Measurements from ENCODE around the gene CUL1.

DNA sequence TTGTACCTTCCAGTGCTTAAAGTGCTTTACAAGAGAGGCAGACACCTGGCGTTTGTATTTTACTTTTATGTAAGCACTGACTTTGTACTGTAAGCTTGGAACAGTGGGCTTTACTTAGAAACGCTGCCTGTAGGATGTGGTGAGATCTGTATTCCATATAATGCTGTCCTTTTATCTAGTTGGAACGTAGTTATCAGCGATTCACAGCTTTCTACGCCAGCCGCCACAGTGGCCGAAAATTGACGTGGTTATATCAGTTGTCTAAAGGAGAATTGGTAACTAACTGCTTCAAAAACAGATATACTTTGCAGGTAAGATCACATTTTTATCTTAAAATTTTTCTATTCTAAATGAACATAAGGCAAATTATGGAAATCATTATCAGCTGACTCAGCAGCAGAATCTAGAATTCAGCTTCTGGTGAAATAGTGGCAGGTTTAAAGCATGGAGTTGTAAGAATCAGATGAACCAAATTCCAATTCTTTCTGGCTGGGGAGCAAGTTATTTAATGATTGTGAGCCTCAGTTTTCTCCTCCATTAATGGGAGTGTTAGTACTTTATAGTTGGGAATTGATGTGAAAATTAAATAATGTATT lies 91.5 kb downstream of the CUL1 start:
- TF ChIP-seq, protein P1, sequence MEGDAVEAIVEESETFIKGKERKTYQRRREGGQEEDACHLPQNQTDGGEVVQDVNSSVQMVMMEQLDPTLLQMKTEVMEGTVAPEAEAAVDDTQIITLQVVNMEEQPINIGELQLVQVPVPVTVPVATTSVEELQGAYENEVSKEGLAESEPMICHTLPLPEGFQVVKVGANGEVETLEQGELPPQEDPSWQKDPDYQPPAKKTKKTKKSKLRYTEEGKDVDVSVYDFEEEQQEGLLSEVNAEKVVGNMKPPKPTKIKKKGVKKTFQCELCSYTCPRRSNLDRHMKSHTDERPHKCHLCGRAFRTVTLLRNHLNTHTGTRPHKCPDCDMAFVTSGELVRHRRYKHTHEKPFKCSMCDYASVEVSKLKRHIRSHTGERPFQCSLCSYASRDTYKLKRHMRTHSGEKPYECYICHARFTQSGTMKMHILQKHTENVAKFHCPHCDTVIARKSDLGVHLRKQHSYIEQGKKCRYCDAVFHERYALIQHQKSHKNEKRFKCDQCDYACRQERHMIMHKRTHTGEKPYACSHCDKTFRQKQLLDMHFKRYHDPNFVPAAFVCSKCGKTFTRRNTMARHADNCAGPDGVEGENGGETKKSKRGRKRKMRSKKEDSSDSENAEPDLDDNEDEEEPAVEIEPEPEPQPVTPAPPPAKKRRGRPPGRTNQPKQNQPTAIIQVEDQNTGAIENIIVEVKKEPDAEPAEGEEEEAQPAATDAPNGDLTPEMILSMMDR (conservative IDR thresholded peaks at IDR 0.05; ENCODE audit: low read length): no peak
- no peak for TF ChIP-seq EZH2phosphoT487 (IDR thresholded peaks at IDR 0.05; ENCODE audit: borderline replicate concordance, low read depth, low read length)

Measured in OCI-LY7 (cell line).